ENCODE results near the gene CPNE7. TPM values are rescaled to one million over a fixed set of nuclear protein-coding genes. Genes with fewer than 3 reads are reported as not detected.

Gene CPNE7
- polyA plus RNA-seq, 4 donors = 0.22 to 20.3 (median 7.9) TPM

DNA sequence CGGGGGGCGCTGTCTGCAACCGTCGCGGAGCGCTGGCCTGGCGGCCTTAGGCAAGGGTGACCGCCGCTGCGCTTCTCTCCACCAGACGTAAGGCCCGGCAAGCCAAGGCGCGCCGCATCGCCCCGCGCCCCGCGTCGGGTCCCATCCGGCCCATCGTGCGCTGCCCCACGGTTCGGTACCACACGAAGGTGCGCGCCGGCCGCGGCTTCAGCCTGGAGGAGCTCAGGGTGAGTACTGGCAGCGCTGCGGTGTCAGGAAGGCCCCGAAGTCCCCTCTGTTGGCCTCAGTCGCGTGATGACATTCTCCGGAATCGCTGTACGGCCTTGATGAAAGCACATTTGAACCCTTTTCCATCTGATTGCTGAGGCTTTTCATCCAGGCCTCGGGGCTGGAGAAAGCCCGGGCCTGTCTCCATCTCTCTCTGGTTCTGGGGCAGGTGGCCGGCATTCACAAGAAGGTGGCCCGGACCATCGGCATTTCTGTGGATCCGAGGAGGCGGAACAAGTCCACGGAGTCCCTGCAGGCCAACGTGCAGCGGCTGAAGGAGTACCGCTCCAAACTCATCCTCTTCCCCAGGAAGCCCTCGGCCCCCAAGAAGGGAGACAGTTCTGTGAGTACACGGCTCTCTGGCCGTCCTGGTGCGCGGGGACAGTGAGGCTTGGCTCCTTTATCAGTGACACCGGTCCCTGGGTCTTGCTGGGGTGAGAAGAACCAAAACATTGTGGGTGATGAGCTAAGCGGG is 14.2 kb upstream of the CPNE7 start:
- Histone ChIP-seq H3K36me3 (ENCODE audit: control insufficient read depth in 3 of 3, insufficient read depth in 2 of 3, low read depth in 1 of 3, low read length in 3 of 3) (peaks cover 12 to 65% (median 14%) of the 10 kb centered on the region in 3 donors), H3K4me1 (ENCODE audit: control insufficient read depth in 3 of 3, insufficient read depth in 2 of 3, low read depth in 1 of 3, low read length in 2 of 3) (peaks cover 2 to 50% (median 6%) of the 10 kb centered on the region in 3 donors), H3K4me3 (ENCODE audit: low read depth in 1 of 3, low read length in 3 of 3) (peak overlapping the region; percentile 55 to 89 (median 79)), H3K27me3 (ENCODE audit: control insufficient read depth in 3 of 3, insufficient read depth in 3 of 3, low read length in 3 of 3) (no peaks in the 10 kb centered on the region), H3K9me3 (ENCODE audit: control insufficient read depth in 2 of 2, insufficient read depth in 1 of 2, low read depth in 1 of 2, low read length in 1 of 2) (peaks cover 0 to 4% of the 10 kb centered on the region in 2 donors), H3K27ac (ENCODE audit: low read depth in 1 of 3, low read length in 2 of 3) (peak overlapping the region; percentile 91 to 99 (median 96))
- FAIRE-seq (no peak), DNase-seq (peak; percentile 19 to 60)
- 1 to 4% (median 2%) methylated on average over 44 to 58 of the region's 58 CpGs for WGBS, 3 donors

DNA sequence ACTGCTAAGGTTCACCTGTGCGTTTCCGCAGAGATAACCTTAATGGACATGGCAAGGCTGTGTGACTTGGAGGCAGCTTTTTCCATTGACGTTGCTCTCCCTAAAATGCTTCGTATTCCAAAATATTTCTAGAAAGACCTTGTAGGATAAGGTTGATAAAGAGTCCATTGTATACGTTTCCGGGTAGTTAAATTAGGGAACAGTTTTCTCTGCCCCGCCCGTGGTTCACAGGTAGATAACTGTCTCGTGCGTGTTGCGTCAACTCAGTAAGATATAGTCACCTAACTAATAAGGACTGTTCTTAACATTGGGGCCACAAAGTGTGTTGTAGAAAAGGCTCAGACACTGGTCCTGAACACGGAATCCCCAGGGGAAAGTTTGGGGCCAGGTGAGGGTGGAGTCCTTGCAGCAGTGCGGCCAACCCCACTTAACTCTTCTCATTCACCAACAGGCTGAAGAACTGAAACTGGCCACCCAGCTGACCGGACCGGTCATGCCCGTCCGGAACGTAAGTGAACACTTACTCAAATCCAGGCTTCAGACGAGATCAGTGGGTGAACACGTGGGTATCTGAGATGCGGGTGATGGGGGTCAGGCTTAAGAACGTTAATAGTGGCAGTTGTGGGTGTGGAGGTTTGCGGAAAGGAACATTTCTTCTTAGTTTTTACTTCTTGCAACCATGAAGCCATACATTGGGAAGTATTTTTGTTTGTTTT is 13.5 kb upstream of the CPNE7 start:
- DNase-seq (peak; percentile 67 to 76), FAIRE-seq (no peak)
- WGBS, 3 donors = 10 to 43% (median 20%) methylated on average over 23 of the region's 23 CpGs
- Histone ChIP-seq H3K9me3 (ENCODE audit: control insufficient read depth in 2 of 2, insufficient read depth in 1 of 2, low read depth in 1 of 2, low read length in 1 of 2) (peaks cover 0 to 4% of the 10 kb centered on the region in 2 donors), H3K27ac (ENCODE audit: low read depth in 1 of 3, low read length in 2 of 3) (peak overlapping the region in 2 of 3 donors; percentile 91 to 99), H3K36me3 (ENCODE audit: control insufficient read depth in 3 of 3, insufficient read depth in 2 of 3, low read depth in 1 of 3, low read length in 3 of 3) (peaks cover 12 to 58% (median 14%) of the 10 kb centered on the region in 3 donors), H3K27me3 (ENCODE audit: control insufficient read depth in 3 of 3, insufficient read depth in 3 of 3, low read length in 3 of 3) (no peaks in the 10 kb centered on the region), H3K4me3 (ENCODE audit: low read depth in 1 of 3, low read length in 3 of 3) (peak overlapping the region; percentile 55 to 89 (median 79)), H3K4me1 (ENCODE audit: control insufficient read depth in 3 of 3, insufficient read depth in 2 of 3, low read depth in 1 of 3, low read length in 2 of 3) (peaks cover 2 to 52% (median 6%) of the 10 kb centered on the region in 3 donors)

DNA sequence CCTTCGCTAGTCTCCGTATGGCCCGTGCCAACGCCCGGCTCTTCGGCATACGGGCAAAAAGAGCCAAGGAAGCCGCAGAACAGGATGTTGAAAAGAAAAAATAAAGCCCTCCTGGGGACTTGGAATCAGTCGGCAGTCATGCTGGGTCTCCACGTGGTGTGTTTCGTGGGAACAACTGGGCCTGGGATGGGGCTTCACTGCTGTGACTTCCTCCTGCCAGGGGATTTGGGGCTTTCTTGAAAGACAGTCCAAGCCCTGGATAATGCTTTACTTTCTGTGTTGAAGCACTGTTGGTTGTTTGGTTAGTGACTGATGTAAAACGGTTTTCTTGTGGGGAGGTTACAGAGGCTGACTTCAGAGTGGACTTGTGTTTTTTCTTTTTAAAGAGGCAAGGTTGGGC is 12.6 kb upstream of the CPNE7 start:
- 32 to 65% (median 58%) methylated on average over 8 to 12 of the region's 12 CpGs for WGBS, 3 donors

DNA sequence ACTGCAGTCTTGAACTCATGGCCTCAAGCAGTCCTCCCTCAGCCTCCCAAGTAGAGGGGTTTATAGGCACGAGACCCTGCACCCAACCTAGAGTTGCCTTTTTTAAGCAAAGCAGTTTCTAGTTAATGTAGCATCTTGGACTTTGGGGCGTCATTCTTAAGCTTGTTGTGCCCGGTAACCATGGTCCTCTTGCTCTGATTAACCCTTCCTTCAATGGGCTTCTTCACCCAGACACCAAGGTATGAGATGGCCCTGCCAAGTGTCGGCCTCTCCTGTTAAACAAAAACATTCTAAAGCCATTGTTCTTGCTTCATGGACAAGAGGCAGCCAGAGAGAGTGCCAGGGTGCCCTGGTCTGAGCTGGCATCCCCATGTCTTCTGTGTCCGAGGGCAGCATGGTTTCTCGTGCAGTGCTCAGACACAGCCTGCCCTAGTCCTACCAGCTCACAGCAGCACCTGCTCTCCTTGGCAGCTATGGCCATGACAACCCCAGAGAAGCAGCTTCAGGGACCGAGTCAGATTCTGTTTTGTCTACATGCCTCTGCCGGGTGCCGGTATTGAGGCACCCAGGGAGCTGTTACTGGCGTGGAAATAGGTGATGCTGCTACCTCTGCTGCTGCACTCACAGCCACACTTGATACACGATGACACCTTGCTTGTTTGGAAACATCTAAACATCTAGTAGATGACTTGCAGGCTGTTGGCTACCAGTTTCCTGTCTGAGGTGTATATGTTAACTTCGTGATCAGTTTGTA is 11.7 kb upstream of the CPNE7 start:
- WGBS, 3 donors = 24 to 55% (median 36%) methylated on average over 12 of the region's 12 CpGs
- Histone ChIP-seq H3K9me3 (ENCODE audit: control insufficient read depth in 2 of 2, insufficient read depth in 1 of 2, low read depth in 1 of 2, low read length in 1 of 2) (peaks cover 0 to 4% of the 10 kb centered on the region in 2 donors), H3K36me3 (ENCODE audit: control insufficient read depth in 3 of 3, insufficient read depth in 2 of 3, low read depth in 1 of 3, low read length in 3 of 3) (peaks cover 12 to 51% (median 14%) of the 10 kb centered on the region in 3 donors), H3K4me1 (ENCODE audit: control insufficient read depth in 3 of 3, insufficient read depth in 2 of 3, low read depth in 1 of 3, low read length in 2 of 3) (peaks cover 2 to 52% (median 6%) of the 10 kb centered on the region in 3 donors), H3K27me3 (ENCODE audit: control insufficient read depth in 3 of 3, insufficient read depth in 3 of 3, low read length in 3 of 3) (peaks cover 0 to 7% (median 0%) of the 10 kb centered on the region in 3 donors), H3K4me3 (ENCODE audit: low read depth in 1 of 3, low read length in 3 of 3) (no peak overlapping the region), H3K27ac (ENCODE audit: low read depth in 1 of 3, low read length in 2 of 3) (peak overlapping the region in 1 of 3 donors; percentile 38)
- DNase-seq (no peak), FAIRE-seq (no peak)

More for the DNA sequence above, 12.6 kb upstream of the CPNE7 start:
- peaks cover 0 to 2% (median 0%) of the 10 kb centered on the region in 3 donors for H3K27me3 ChIP-seq (ENCODE audit: control insufficient read depth in 3 of 3, insufficient read depth in 3 of 3, low read length in 3 of 3)
- no peak overlapping the region for H3K4me3 ChIP-seq (ENCODE audit: low read depth in 1 of 3, low read length in 3 of 3)
- H3K9me3 ChIP-seq (ENCODE audit: control insufficient read depth in 2 of 2, insufficient read depth in 1 of 2, low read depth in 1 of 2, low read length in 1 of 2) = peaks cover 0 to 4% of the 10 kb centered on the region in 2 donors
- H3K27ac ChIP-seq (ENCODE audit: low read depth in 1 of 3, low read length in 2 of 3) = peak overlapping the region in 1 of 3 donors; percentile 38
- DNase-seq = no peak
- FAIRE-seq = no peak
- peaks cover 2 to 52% (median 6%) of the 10 kb centered on the region in 3 donors for H3K4me1 ChIP-seq (ENCODE audit: control insufficient read depth in 3 of 3, insufficient read depth in 2 of 3, low read depth in 1 of 3, low read length in 2 of 3)
- H3K36me3 ChIP-seq (ENCODE audit: control insufficient read depth in 3 of 3, insufficient read depth in 2 of 3, low read depth in 1 of 3, low read length in 3 of 3) = peaks cover 12 to 55% (median 14%) of the 10 kb centered on the region in 3 donors

DNA sequence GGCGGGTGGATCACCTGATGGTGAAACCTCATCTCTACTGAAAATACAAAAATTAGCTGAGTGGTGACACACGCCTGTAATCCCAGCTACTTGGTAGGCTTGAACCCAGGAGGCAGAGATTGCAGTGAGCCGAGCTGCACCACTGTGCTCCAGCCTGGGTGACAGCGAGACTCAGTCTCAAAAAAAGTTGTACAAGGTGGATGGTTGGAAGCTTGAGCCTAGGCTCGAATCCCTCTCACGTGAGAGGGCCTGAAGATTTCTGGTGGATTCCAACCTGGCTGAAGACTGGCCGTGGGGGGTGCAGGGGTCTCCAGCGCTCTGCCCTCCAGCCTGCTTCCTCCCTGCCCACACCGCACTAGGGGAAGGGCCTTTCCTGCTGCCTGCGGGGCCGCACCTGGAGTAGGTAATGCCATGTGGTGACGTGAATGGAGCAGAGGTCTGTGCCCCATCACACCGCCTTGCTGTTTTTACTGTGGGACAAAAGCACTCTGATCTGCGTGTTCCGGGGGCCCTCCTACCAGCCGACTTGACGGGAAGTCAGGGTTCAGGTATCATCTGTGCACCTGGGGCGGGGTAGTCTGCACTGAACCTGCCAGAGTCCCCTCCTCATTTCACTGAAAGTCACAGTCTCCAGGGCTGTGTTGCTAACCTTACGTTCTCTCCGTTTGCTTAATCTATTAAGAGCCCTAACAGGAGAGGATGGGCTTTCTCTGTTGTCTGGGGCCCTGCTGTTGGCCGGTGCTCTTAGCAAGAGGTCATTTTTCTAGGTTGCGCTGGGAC is 10.9 kb upstream of the CPNE7 start:
- Histone ChIP-seq H3K4me1 (ENCODE audit: control insufficient read depth in 3 of 3, insufficient read depth in 2 of 3, low read depth in 1 of 3, low read length in 2 of 3) (peaks cover 2 to 50% (median 6%) of the 10 kb centered on the region in 3 donors), H3K27ac (ENCODE audit: low read depth in 1 of 3, low read length in 2 of 3) (peak overlapping the region in 2 of 3 donors; percentile 67 to 77), H3K9me3 (ENCODE audit: control insufficient read depth in 2 of 2, insufficient read depth in 1 of 2, low read depth in 1 of 2, low read length in 1 of 2) (peaks cover 0 to 4% of the 10 kb centered on the region in 2 donors), H3K36me3 (ENCODE audit: control insufficient read depth in 3 of 3, insufficient read depth in 2 of 3, low read depth in 1 of 3, low read length in 3 of 3) (peaks cover 12 to 51% (median 14%) of the 10 kb centered on the region in 3 donors), H3K4me3 (ENCODE audit: low read depth in 1 of 3, low read length in 3 of 3) (no peak overlapping the region), H3K27me3 (ENCODE audit: control insufficient read depth in 3 of 3, insufficient read depth in 3 of 3, low read length in 3 of 3) (peaks cover 0 to 13% (median 0%) of the 10 kb centered on the region in 3 donors)
- peak; percentile 38 to 59 for DNase-seq
- 40 to 51% (median 43%) methylated on average over 22 of the region's 22 CpGs for WGBS, 3 donors
- FAIRE-seq = no peak

DNA sequence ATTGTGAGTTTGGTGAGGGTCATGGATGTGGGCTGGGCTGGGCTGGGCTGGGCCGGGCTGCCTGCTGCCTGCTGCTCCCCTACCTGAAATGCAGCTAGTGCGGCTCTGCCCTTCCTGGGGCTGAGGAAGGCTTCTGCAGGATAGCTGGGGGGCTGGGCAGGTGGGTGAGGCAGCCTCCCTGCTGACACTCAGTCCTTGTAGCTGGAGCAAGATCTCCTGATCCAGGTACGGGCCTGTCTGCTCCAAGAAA is 10.4 kb upstream of the CPNE7 start:
- Histone ChIP-seq H3K27me3 (ENCODE audit: control insufficient read depth in 3 of 3, insufficient read depth in 3 of 3, low read length in 3 of 3) (peaks cover 0 to 17% (median 0%) of the 10 kb centered on the region in 3 donors), H3K27ac (ENCODE audit: low read depth in 1 of 3, low read length in 2 of 3) (peak overlapping the region in 2 of 3 donors; percentile 67 to 77), H3K9me3 (ENCODE audit: control insufficient read depth in 2 of 2, insufficient read depth in 1 of 2, low read depth in 1 of 2, low read length in 1 of 2) (peaks cover 0 to 4% of the 10 kb centered on the region in 2 donors), H3K4me3 (ENCODE audit: low read depth in 1 of 3, low read length in 3 of 3) (peak overlapping the region in 1 of 3 donors; percentile 26), H3K36me3 (ENCODE audit: control insufficient read depth in 3 of 3, insufficient read depth in 2 of 3, low read depth in 1 of 3, low read length in 3 of 3) (peaks cover 12 to 51% (median 14%) of the 10 kb centered on the region in 3 donors), H3K4me1 (ENCODE audit: control insufficient read depth in 3 of 3, insufficient read depth in 2 of 3, low read depth in 1 of 3, low read length in 2 of 3) (peaks cover 2 to 48% (median 6%) of the 10 kb centered on the region in 3 donors)
- DNase-seq (no peak), FAIRE-seq (no peak)
- 11 to 26% (median 20%) methylated on average over 3 of the region's 3 CpGs for WGBS, 3 donors

DNA sequence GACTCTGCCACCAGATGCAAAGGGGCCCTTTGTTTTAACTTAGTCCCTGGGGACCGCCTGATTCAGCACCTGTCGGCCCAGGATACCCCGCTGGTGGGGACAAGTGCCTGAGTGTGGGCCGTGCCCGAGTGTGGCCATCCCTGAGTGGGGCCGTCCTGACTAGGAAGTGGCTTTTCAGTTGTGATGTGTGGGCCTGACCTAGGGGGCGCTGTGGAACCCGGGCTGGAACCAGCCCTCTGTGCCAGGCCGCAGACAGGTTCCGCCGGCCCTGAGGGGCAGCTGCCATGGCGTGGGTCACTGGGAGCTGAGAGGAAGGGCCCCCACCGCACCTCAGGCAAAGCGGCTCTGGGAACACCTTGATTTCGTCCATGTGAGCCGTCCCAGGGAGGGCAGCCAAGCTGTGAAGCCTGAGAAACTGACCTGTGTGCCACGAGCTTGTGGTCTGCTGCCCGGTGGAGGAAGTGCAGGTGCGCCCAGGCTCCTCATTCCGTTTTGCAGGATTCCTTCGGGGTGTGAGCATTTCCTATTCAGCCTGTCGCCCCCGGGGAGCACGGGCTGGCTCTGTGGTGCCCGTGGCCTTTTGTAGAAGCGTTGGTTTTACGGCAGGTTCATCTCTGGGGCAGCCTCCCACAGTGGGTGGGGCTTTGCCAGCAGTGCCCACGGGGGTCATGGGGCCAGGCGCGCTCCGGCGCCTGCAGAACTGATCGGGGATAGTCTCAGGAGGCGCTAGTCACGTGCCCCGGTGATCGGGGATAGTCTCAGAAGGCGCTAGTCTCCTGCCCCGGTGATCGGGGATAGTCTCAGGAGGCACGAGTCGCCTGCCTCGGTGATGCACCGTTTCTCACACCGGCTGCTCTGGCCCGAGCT is 9.8 kb upstream of the CPNE7 start:
- peak overlapping the region in 2 of 3 donors; percentile 9 to 26 for H3K4me3 ChIP-seq (ENCODE audit: low read depth in 1 of 3, low read length in 3 of 3)
- DNase-seq = peak; percentile 65 to 85
- peaks cover 2 to 48% (median 6%) of the 10 kb centered on the region in 3 donors for H3K4me1 ChIP-seq (ENCODE audit: control insufficient read depth in 3 of 3, insufficient read depth in 2 of 3, low read depth in 1 of 3, low read length in 2 of 3)
- peak overlapping the region in 2 of 3 donors; percentile 67 to 77 for H3K27ac ChIP-seq (ENCODE audit: low read depth in 1 of 3, low read length in 2 of 3)
- H3K36me3 ChIP-seq (ENCODE audit: control insufficient read depth in 3 of 3, insufficient read depth in 2 of 3, low read depth in 1 of 3, low read length in 3 of 3) = peaks cover 12 to 51% (median 14%) of the 10 kb centered on the region in 3 donors
- FAIRE-seq = no peak
- WGBS, 3 donors = 2 to 6% (median 4%) methylated on average over 45 to 46 of the region's 46 CpGs
- peaks cover 0 to 4% of the 10 kb centered on the region in 2 donors for H3K9me3 ChIP-seq (ENCODE audit: control insufficient read depth in 2 of 2, insufficient read depth in 1 of 2, low read depth in 1 of 2, low read length in 1 of 2)
- H3K27me3 ChIP-seq (ENCODE audit: control insufficient read depth in 3 of 3, insufficient read depth in 3 of 3, low read length in 3 of 3) = peaks cover 0 to 19% (median 0%) of the 10 kb centered on the region in 3 donors
